GM21515 (cell line): ENCODE results near the gene IL17RD.
"Not testable (repeated sequence)": the region's sequence is repeated elsewhere in the genome, so short reads cannot be mapped to it uniquely, and the experiment has no call there.

Experiments used
- ATAC-seq: cut with Tn5 transposase; IDR thresholded peaks from one replicate; pipeline ENCODE4 v1.9.1; 2021; ENCODE audit not compliant: unreplicated experiment

IL17RD gene

DNA sequence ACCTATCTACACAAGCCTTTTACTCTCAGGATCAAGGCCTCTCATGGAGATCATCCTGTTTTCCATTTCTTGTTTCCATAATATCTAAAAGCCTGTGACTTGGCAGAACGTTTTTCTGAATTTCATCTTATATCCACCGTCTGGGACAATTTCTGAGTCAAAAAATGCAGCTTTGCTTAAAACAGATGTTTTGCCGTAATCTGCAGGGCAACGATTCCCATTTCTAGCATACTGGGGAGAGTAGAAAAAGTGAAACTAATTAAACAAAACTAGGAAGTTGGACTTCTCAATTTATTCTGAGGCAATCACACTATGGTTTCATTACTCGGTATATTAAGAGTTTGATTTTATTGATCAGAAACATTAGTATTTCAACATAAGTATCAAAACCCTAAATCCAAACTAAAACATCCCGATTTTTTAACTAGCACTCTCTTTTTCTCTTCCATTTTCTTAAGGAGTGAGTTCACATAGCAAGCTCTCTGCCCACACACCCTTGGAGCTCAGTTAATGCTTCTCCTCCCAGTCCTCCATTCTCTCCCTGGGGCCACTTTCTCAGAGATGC lies 71.1 kb downstream of the IL17RD start:
- ATAC-seq = no peak

DNA sequence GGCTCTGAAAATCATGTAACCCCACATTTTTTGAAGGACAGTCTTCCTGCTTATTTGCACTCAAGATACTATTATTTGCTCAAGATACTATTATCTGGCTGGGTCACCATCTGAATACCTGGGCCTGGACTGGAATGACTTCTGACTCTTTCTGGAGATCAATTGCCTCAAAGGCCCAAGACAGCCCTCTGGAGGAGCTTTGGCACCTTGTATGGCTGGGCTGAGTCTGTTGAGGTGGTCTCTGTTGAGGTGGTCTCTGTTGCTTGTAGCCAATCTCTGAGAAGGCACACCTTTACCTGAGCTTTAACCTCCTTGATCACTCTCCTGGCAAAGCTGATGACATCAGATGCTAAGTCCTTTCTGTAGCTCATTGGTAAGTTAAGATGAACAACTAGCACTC lies 71.7 kb downstream of the IL17RD start:
- ATAC-seq = no peak

DNA sequence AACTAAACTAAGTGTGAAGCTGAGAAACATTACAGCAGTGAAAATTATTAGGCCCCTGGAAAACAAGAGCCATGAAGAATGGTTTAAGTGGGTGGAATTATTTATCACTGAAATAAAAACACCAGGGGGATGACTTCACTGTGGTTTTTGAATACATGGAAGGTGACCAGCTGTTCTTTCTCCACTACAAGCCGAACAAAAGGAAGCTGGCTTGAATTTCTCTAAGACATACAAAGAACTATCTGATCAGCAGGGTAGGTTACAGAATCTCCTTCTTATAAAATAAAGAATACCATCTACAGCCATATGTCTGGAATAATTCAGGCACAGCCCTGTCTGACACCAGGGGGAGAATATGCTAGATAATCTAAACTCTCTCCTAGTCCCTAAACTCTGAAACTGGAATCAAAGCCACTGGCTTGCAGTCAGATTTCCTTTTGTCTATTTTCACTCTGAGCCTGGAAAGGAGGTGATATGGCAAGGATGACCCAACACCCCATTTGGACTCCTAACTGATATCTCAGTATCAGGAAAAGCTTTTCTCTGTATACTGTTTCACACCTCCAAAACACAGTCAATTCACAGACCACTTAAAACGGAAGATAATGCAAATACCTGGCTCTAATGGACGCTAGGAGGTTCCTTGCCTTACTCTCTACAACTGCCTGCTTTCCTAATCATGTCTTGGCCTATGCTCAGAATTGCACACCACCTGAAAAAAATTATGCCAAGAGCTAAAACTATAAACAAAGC lies 73.5 kb downstream of the IL17RD start:
- no peak for ATAC-seq

DNA sequence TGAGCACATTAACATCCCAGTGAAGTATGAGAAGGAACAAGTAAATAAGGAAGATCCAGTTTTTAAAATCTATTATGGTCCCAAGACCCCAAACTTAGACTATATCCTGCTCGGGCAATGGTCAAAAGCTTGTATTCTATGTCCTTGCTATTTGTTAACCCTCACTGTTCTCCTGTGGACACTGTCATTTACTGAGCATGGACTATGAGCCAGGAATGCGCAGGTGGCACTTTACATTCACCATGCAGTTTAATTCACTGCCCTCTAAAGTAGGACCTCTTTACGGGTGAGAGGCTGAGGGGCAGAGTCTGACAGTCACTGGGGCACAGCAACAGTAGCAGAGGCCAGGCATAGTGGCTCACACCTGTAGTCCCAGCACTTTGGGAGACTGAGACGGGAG lies 76.1 kb downstream of the IL17RD start:
- no peak for ATAC-seq

DNA sequence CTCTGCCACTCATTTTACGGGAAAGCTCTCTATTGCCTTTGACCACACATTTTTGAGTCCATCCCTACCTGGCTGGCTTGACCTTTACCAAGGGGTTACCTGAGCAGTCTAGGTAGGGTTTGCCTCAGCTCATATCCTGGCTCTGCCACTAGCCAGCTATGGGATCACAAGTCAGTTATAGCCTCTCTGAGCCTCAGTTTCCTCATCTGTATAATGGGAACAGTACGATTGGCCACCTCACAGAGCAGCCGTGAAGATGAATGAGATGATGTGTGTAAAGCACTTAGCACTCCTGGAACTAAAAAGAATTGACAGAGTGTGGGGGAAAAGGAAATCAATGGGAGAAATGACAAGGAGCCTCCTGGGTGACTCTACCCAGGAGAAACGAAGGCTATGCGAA lies 76.7 kb downstream of the IL17RD start:
- no peak for ATAC-seq

DNA sequence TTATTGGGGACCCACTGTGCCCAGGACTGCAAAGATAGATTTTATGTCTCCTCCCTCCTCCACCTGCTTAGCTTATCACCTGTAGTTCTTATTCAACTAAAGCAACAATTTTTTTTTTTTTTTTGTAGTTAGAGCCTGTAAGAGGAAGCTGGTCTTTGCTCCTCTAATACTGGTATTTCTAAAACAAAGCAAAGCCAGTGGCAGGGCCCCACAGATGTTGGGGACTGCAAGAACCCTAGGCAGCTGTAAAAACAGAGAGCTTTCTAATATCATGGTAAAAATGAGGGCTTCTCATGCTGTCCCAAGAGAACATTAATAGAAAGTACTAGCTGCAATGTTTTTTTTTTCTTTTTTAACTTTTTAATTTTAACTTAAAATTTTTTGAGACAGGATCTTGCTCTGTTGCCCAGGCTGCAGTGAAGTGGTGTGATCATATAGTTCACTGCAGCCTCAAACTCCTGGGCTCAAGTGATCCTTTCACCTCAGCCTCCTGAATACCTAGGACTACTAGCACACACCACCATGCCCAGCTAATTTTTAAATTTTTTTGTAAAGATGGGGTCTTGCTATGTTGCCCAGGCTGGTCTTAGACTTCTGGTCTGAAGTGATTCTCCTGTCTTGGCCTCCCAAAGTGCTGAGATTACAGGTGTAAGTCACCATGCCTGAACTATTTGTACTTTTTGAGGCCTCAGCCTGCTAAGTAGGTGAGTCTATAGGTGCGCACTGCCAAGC lies 77.6 kb downstream of the IL17RD start:
- ATAC-seq = no peak

DNA sequence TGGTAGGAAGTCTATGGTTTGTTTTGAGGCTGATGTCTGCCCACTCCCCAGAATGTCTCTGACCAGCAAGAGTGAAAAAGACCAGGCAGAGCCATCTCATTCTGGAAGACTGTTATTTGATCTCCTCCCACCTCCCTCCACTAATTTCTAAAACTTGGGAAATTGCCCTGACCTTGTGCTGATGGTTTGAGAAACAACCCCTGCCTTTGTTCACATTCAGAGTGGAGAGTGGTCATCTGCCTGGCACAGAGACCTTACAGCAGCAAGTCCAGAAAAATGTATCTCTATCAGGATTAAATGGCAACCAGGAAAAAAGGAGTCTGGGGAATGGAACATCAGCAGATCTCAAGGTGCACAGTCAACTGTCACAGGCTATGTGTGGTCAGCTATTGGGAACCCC lies 79.0 kb downstream of the IL17RD start:
- no peak for ATAC-seq

DNA sequence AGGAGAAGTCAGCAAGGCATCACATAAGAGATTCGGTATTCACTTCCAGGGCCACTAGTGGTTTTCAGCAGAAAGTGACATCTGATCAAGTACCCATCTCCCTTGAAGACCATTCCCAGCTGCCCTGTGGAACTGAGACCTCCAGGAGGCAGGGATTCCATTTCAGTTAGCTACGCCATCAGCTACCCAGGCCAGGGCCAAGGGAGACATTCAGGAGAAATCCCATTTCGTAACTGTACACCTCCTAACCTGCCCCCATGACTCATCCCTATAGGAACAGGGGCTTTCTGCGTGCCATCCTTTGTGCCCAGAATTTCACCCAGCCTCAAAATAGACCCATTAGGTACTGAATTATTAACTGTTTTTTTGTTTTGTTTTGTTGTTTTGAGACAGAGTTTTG lies 79.9 kb downstream of the IL17RD start:
- no peak for ATAC-seq

DNA sequence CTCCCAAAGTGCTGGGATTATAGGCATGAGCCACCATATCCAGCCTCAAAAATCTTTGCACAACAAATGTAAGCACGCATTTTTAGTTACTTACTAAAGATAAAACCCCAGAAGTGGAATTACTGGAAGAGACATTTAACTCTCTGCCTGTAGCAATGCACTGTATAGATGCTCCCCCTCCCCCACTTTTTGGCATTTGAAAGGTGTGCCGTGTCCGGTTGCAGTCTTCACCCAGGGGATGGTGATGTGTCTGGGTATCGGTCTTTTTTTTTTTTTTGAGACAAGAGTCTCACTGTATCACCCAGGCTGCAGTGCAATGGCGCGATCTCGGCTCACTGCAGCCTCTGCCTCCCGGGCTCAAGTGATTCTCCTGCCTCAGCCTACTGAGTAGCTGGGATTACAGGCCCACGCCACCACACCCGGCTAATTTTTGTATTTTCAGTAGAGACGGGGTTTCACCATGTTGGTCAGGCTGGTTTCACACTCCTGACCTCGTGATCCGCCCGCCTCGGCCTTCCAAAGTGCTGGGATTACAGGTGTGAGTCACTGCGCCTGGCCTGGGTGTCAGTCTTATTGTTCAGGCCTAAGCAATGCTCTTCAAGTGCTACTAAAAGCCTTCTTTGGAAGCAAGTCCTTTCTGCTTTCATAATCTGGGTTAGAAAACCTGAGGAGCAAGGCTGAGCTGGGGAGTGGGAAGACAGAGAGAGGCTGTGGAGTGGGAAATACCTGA lies 81.7 kb downstream of the IL17RD start:
- not testable (repeated sequence) for ATAC-seq

DNA sequence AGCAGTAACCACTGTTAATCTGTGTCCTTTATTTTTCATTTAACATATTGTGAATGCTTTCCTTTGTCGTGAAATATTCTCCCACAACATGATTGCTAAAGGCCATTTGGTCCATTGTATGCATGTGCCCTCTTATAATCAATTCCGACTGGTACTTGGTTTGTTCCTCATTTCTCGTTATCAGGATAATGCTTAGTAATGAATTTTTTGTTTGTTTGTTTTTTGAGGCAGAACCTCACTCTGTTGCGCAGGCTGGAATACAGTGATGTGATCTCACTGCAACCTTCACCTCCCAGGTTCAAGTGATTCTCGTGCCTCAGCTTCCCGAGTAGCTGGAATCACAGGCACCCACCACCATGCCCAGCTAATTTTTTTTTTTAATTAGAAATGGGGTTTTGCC lies 82.7 kb downstream of the IL17RD start:
- no peak for ATAC-seq

DNA sequence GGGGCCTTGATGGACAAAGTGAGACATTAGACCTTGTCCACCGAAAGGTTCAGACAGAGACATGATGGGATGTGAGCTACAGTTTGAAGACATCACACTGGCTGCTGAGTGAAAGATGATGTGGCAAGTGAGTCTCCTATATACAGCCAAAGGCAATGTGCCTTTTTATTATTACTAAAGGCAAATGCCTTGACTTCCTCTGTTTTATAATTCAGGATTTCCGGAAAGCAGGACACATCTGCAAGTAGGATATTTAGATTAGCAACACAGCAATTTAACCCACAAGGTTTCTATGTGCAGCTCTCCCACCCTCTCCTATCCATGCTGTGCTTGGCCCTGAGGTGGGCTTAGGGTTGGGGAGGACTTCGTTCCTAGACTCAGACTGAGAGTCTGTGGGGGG lies 84.0 kb downstream of the IL17RD start:
- ATAC-seq = no peak

DNA sequence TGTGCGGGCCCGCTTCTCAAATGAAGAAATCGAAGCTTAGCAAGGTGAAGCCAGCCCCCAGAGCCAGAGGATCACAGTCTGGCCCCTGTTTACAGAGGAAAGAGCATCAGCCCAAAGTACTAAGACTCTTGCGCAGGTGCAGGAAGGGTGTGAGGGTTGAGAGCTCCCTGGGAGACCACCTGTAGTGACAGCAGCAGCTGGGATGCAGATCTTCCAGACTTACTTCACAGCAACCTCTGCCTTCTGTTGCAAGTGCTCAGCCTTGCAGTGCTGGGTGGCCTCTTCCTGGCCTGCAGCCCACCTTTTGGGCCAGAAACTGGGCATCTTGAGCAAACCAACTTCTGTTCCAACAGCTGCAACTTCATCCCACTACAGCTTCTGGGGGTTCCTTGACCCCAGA lies 85.0 kb downstream of the IL17RD start:
- ATAC-seq = no peak

DNA sequence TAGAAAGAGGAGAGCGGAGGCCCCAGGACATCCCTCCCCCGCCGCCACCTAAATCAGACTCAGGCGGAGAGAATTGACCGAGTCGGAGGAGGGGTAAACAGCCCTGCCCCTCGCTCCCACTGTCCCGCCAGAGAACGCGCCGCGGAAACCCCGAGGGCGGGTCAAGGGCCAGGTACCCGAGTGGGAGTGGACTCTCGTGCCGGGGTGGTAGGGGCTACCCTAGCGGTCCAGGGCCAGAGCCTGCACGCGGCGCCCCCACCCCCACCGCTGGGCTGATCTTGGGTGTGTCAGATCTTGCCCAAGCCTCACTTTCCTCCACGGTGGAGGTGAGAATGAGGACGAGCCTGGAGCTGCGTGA lies 85.7 kb downstream of the IL17RD start:
- no peak for ATAC-seq

DNA sequence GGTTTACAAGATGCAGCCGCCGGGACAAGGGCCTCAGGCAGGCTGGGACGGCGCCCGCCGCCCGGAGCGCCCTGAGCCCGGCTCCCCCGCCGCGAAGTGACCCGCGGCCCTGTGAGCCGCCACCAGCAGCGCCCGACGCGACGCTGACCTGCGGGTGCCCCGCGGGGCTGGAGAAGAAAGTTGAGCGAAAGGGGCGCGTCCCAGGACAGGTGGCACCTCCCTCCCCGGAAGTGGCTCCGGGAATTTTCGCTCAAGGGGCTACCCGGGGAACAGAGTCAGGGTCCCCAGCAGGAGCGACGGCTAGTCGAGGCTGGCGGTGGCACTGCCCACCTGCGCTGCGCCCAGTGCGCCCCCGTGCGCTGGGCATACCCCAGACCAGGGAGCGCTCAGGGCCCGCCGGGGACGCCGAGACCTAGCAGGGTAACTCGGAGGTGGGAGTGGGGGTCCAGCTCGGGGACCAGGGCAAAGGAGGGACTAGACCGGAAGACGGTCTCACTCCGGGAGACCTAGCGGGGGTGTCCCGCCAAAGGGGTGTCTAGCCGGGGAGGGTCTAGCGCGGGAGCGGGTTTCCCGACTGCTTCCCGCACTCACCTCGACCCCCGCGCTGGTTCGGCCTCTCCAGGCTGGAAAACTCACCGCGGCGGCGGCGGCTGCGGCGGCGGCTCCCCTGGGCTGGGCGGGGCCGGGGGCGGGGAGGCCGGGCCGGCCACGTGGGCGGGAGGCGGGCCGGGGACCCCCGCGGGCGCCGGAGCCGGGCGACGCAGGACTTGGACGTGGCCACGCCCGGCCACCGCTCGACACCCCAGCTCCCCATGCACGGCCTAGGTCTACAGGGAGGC lies 86.3 kb downstream of the IL17RD start:
- ATAC-seq = no peak

DNA sequence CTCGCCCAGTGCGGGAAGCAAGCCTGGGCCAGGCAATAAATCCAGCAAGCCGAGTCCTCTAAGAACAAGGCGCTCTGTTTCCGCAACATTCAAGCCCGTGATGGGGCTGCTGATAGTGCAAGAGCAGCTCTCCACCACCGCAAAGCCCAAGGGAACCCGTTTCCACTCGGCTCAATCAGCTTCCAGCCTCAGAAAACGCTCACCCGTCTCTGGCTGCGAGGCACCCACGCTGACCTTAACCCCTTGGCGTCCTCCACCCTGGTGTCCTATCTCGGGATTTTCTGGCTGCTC lies 86.9 kb downstream of the IL17RD start:
- ATAC-seq = no peak

DNA sequence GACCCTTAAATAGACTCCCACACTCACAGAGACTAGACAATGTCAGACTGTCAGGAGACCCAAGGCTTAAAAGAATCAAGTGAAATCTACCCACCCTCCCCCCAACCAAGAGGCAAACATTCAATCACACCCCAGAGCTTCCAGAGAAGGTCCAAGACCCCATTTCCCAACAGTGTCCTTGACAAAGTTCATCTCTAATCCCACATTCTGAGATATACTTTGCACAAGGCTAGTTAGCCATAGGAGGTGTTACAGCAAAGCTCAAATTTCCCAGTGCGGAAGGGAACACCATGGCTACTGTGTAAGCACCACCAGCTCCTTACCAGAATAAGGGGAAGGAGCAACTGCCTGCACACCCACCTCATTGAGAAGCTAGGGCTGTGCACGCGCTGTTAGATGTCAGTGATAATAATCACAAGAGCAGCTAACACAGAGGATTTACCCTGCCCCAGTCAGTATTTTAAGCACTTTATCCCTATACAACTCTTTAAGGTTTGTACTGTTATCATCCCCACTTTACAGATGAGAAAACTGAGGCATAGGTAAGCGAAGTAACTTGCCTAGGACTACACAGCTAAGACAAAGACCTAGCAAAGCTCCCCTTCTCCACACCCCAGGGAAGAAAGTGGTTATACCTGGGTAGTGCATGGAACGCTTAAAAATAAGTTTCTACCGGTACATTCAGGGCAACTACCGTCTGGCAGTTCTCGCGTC lies 87.4 kb downstream of the IL17RD start:
- ATAC-seq = no peak

DNA sequence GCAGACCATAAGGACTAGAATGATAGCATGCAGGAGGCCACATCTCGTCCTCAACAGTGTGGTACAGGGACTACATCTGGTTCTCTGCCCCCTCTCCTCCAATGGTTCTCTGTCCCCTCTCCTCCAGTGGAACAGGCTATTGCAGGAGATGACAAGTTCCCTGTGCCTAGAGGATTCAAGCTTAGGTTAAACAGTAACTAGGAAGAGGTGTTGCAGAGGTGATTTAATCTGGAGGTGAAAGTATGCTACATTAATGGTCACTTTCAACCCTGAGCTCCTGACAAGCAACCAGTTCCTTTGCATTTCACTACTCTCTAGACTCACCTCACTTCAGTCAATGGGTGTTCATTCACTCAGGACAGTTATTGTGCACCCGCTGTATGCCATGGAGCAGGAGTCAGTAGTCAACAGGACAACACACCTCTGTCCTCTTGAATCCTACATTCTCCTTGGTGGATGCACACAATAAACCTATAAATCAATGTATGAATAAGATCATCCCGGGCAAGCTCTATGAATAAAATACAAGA lies 88.7 kb downstream of the IL17RD start:
- no peak for ATAC-seq

DNA sequence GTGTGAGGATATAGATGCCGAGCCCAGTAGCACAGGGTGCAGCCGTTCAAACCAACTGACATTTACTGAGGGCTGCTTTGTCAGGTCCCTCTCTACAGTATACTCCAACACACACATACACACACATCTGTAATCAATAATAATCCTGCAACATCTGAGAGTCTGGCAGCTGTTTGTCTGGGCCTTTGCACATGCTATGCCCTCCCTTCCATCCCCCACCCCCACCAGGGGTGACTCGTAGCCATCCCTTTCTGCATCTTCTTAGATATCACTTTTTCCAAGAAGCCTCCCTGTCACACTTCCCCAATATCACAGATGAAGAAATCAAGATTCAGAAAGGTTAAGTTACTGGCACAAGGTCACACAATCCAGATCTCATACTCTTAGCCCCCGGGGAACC lies 91.0 kb downstream of the IL17RD start:
- no peak for ATAC-seq

DNA sequence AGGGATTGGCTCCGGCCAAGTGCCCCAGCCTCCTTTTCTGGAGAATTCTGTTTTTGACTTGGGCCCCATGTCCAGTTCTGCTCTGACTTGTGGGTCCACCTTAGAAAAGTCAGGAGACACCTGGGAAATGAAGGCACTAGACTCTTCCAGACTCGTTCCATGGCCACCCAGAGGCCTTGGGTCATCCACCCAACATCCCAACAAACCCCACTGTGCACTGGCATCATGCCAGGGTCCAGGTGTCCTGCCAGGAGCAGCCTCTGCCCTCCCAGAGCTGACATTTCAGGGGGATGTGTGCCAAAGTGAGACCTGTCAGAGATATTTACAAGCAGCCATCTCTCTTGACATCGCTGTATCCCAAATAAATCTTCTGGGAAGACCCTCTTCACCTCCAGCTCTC lies 91.5 kb downstream of the IL17RD start:
- ATAC-seq = no peak

DNA sequence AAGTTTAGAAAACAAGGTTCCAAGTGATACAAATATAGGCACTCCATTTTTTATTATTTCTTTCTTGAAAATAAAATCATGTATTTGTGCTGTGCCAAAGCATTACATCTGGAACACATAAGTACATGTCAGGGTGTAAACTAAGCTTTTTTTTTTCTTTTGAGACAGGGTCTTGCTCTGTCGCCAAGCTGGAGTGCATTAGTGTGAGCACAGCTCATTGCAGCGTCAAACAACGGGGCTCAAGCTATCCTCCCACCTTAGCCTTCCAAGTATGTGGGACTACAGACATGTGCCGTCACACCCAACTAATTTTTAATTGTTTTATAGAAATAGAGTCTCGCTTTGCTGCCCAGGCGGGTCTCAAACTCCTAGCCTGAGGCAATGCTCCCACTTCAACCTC lies 95.7 kb downstream of the IL17RD start:
- ATAC-seq = no peak
